Measurements from ENCODE around the gene TSBP1.

DNA sequence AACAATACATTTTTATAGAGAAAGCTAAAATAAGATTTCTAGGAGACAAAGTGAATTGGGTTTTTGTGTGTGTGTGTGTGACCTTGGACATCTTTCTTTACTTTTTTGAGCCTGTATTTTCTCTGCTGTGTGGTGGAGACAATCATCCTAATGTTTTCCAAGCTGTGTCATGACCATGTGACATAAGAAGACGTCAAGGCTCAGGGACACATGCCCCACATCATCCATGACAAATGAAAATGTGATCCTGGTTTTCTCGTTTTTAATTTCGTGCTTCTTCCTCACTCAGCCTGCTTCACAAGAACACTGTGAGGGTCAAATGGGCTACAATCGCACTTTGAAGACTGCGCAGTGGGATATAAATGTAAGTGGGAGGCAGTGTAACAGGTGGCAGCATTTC, 39.2 kb upstream of the TSBP1 start:
- TF ChIP-seq SUZ12 (IDR thresholded peaks at IDR 0.05; ENCODE audit: extremely low read depth, insufficient read depth, insufficient read length) = no peak
- TF ChIP-seq ZNF274 (IDR thresholded peaks at IDR 0.05; ENCODE audit: low read depth, low read length) = no peak

Data from NT2/D1 (cell line).